CD4-positive, alpha-beta T cell (primary cell): ENCODE data around the gene DCP1B. TPM values are rescaled to one million over a fixed set of nuclear protein-coding genes. Genes with fewer than 3 reads are reported as not detected.

Experiments used
- ATAC-seq: fragments of 200-7000 bp; cut with Tn5 transposase; one replicate; pipeline ENCODE4 v1.10.0; 2022; ENCODE audit warnings: mild to moderate bottlenecking; ENCODE audit not compliant: poor library complexity
- CTCF ChIA-PET: fragments of 350-600 bp; sonication (Branson Sonifier 250); formaldehyde crosslinking; loops from one replicate; lab custom pipeline; 2021; ENCODE audit warnings: antibody characterized with exemption, inconsistent platforms; lab: Charles Lee
- POLR2A ChIA-PET: fragments of 350-600 bp; sonication (Branson Sonifier 250); formaldehyde crosslinking; loops from one replicate; lab custom pipeline; 2021; ENCODE audit warnings: antibody characterized with exemption, inconsistent platforms; lab: Charles Lee
- DNase-seq, 14 experiments: peaks; one replicate each; pipeline ENCODE4 v3.0.0-alpha.2; 2013 to 2020; ENCODE audit warnings: mixed read lengths in 2 of 14
- H3K27ac ChIP-seq, 2 donors: one replicate each; pipeline versions ENCODE4 v1.5.1 to v1.7.0; 2013; ENCODE audit warnings: low read length in 2 of 2, low read depth in 1 of 2, mild to moderate bottlenecking in 1 of 2
- H3K27me3 ChIP-seq, 2 experiments: 1 replicate in 1 of 2; 2 replicates in 1 of 2; pipeline versions ENCODE4 v1.6.1 to v1.7.0; 2013; ENCODE audit warnings: low read length in 2 of 2, control low read depth in 1 of 2, mild to moderate bottlenecking in 1 of 2, moderate library complexity in 1 of 2; ENCODE audit not compliant: insufficient read depth in 2 of 2, control insufficient read depth in 1 of 2
- H3K36me3 ChIP-seq: one replicate; pipeline ENCODE4 v1.6.1; 2013; ENCODE audit warnings: low read length, control low read depth; ENCODE audit not compliant: insufficient read depth
- H3K4me1 ChIP-seq: one replicate; pipeline ENCODE4 v1.6.1; 2013; ENCODE audit warnings: low read length, control low read depth; ENCODE audit not compliant: insufficient read depth
- H3K4me3 ChIP-seq: one replicate; pipeline ENCODE4 v1.5.1; 2013; ENCODE audit warnings: mild to moderate bottlenecking, low read length, moderate library complexity
- H3K9me3 ChIP-seq, 2 experiments: 1 replicate in 1 of 2; 2 replicates in 1 of 2; pipeline versions ENCODE4 v1.6.1 to v1.7.0; 2013; ENCODE audit warnings: low read length in 2 of 2, mild to moderate bottlenecking in 2 of 2, control low read depth in 1 of 2, moderate library complexity in 1 of 2; ENCODE audit not compliant: control insufficient read depth in 1 of 2, insufficient read depth in 1 of 2
- H3K27ac Mint-ChIP-seq: one replicate; pipeline ENCODE4 v1.8.0; 2020; ENCODE audit warnings: mixed read lengths
- H3K27me3 Mint-ChIP-seq: one replicate; pipeline ENCODE4 v1.8.0; 2021; ENCODE audit warnings: mixed read lengths
- H3K36me3 Mint-ChIP-seq: one replicate; pipeline ENCODE4 v1.8.0; 2021; ENCODE audit warnings: low read depth, mixed read lengths
- H3K4me1 Mint-ChIP-seq: one replicate; pipeline ENCODE4 v1.8.0; 2021; ENCODE audit warnings: low read depth, mixed read lengths
- H3K4me3 Mint-ChIP-seq: one replicate; pipeline ENCODE4 v1.8.0; 2020; ENCODE audit warnings: mild to moderate bottlenecking, mixed read lengths
- H3K9me3 Mint-ChIP-seq: one replicate; pipeline ENCODE4 v1.8.0; 2020; ENCODE audit warnings: mixed read lengths
- intact Hi-C, 2 experiments: fragments of 100-400 bp; cut with DNase I in 1 of 2; cut with micrococcal nuclease in 1 of 2; formaldehyde crosslinking; loops; one replicate each; pipeline versions ENCODE4 v1.15.1 to v1.9.0; 2023 to 2025; cut with DNase I, micrococcal nuclease
- total RNA-seq, 174 experiments: library from RNA in 2 of 174; stranded (reverse) in 2 of 174; gene quantifications; one replicate each; pipeline ENCODE4 v1.2.3 and lab custom pipeline; 2021 to 2026
- TF ChIP-seq, protein P1 (sequence below): fragments of 200-600 bp; IDR thresholded peaks from one replicate; pipeline ENCODE4 v1.8.0; 2022; ENCODE audit warnings: antibody characterized with exemption, mild to moderate bottlenecking

Gene DCP1B
- total RNA-seq, 2 experiments from 2014 or later, result 4.3 to 4.6 TPM

DNA sequence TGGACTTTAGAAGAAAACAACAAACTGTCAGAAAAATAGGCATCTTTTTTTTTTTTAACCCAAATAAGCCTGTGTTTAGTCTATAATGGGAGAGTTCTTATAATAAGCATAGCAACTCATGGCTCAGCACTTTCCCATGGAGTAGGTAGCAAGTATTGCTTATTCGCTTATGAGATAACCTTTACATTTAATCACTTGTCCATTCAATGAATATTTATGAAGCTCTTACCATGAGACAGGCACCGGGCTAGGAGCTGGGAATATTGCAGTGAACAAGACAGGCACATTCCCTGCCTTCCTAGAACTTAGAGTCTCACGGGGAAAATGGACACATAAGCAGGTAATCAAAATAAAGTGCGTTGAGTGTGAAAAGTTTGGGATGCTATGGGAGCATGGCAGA is 10.0 kb upstream of the DCP1B start:
- no peaks in the 10 kb centered on the region for H3K9me3 Mint-ChIP-seq
- H3K27me3 ChIP-seq, result peaks cover 0 to 3% of the 10 kb centered on the region in 2 experiments
- TF ChIP-seq, protein P1, sequence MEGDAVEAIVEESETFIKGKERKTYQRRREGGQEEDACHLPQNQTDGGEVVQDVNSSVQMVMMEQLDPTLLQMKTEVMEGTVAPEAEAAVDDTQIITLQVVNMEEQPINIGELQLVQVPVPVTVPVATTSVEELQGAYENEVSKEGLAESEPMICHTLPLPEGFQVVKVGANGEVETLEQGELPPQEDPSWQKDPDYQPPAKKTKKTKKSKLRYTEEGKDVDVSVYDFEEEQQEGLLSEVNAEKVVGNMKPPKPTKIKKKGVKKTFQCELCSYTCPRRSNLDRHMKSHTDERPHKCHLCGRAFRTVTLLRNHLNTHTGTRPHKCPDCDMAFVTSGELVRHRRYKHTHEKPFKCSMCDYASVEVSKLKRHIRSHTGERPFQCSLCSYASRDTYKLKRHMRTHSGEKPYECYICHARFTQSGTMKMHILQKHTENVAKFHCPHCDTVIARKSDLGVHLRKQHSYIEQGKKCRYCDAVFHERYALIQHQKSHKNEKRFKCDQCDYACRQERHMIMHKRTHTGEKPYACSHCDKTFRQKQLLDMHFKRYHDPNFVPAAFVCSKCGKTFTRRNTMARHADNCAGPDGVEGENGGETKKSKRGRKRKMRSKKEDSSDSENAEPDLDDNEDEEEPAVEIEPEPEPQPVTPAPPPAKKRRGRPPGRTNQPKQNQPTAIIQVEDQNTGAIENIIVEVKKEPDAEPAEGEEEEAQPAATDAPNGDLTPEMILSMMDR, result no peak
- POLR2A ChIA-PET, result no interaction called here
- H3K36me3 ChIP-seq, result no peaks in the 10 kb centered on the region
- H3K4me1 Mint-ChIP-seq, result no peaks in the 10 kb centered on the region
- no peaks in the 10 kb centered on the region for H3K4me1 ChIP-seq
- H3K4me3 ChIP-seq, result no peak overlapping the region
- CTCF ChIA-PET, result no interaction called here
- no peak overlapping the region for H3K27ac ChIP-seq
- DNase-seq, result no peak
- no peaks in the 10 kb centered on the region for H3K9me3 ChIP-seq
- no peaks in the 10 kb centered on the region for H3K36me3 Mint-ChIP-seq
- peaks cover 11% of the 10 kb centered on the region for H3K27me3 Mint-ChIP-seq
- intact Hi-C loops, result no loop called here
- no peak for ATAC-seq
- no peak overlapping the region for H3K27ac Mint-ChIP-seq
- no peak overlapping the region for H3K4me3 Mint-ChIP-seq

DNA sequence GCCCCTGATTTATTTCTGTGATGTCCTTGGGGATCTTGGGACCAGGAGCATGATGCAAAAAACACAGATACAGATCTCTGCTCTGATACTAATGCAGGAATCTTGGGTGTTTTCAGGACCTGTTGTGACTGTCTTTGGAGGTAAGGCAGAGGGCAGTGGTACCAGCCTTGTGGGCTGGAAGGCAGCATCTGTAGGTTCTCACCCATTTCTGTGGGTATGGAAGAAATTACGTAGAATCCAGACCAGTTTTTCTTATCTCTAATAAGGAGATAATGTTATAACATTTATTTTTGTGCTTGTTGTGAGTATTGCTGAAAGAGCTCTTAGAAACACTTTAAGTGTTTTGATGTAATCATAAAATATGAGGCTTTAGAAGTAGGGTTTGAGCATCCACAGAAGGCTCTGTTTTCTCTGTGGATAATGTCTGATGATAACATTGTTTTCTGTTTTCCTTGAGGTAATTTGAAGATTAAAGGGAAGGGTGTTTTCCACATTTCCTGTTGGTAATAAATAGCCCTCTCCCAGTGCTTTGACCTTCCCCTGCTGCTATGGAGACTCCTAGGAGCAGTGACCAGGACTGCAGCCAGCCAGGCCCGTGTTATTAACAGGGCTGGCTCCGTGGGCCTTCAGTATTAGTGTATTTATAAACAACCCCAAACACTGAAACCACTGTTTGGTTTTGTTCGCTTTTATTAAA is 9.4 kb upstream of the DCP1B start:
- no peak overlapping the region for H3K4me3 Mint-ChIP-seq
- TF ChIP-seq, protein P1, result no peak
- ChIA-PET POLR2A (no interaction called here), CTCF (interaction anchor here (1.3 kb wide), 1 partner anchor 73 kb away, joined by 3 read pairs; no protein-coding TSS in a partner anchor)
- H3K9me3 Mint-ChIP-seq, result no peaks in the 10 kb centered on the region
- Histone ChIP-seq H3K4me1 (no peaks in the 10 kb centered on the region), H3K4me3 (no peak overlapping the region), H3K27me3 (no peaks in the 10 kb centered on the region), H3K36me3 (no peaks in the 10 kb centered on the region), H3K27ac (no peak overlapping the region), H3K9me3 (no peaks in the 10 kb centered on the region)
- intact Hi-C loops, result no loop called here
- H3K36me3 Mint-ChIP-seq, result no peaks in the 10 kb centered on the region
- H3K27me3 Mint-ChIP-seq, result peaks cover 7% of the 10 kb centered on the region
- no peak overlapping the region for H3K27ac Mint-ChIP-seq
- no peaks in the 10 kb centered on the region for H3K4me1 Mint-ChIP-seq
- DNase-seq (no peak), ATAC-seq (no peak)

DNA sequence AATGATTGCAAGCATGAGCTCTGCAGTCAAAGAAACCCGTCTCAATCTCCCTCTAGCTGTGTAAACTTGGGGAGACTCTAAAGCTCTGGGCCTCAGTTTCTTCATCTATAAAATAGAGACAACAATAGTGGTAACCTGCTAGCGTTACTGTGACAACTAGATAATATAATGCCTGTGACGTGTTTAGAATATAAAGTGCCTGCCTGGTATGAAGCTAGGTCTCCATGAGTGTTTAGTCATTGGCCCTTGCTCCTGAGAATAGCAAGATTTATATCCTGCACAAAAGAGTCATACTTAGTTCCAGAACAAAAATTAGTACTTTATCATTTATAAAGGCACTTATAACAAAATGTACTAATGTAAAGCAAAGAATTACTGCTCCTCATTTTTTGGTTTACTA is 8.8 kb upstream of the DCP1B start:
- no peaks in the 10 kb centered on the region for H3K4me1 Mint-ChIP-seq
- CTCF ChIA-PET, result interaction anchor here (1.3 kb wide), 1 partner anchor 73 kb away, joined by 3 read pairs; no protein-coding TSS in a partner anchor
- TF ChIP-seq, protein P1, result no peak
- POLR2A ChIA-PET, result no interaction called here
- H3K4me1 ChIP-seq, result no peaks in the 10 kb centered on the region
- H3K4me3 Mint-ChIP-seq, result no peak overlapping the region
- ATAC-seq, result no peak
- peaks cover 3% of the 10 kb centered on the region for H3K27me3 Mint-ChIP-seq
- H3K4me3 ChIP-seq, result no peak overlapping the region
- no peaks in the 10 kb centered on the region for H3K9me3 ChIP-seq
- DNase-seq, result no peak
- intact Hi-C loops, result no loop called here
- no peak overlapping the region for H3K27ac ChIP-seq
- no peaks in the 10 kb centered on the region for H3K9me3 Mint-ChIP-seq
- no peaks in the 10 kb centered on the region for H3K27me3 ChIP-seq
- H3K27ac Mint-ChIP-seq, result no peak overlapping the region
- H3K36me3 ChIP-seq, result no peaks in the 10 kb centered on the region
- no peaks in the 10 kb centered on the region for H3K36me3 Mint-ChIP-seq
